ENCODE data around the gene IFRD1.

IFRD1 gene

DNA sequence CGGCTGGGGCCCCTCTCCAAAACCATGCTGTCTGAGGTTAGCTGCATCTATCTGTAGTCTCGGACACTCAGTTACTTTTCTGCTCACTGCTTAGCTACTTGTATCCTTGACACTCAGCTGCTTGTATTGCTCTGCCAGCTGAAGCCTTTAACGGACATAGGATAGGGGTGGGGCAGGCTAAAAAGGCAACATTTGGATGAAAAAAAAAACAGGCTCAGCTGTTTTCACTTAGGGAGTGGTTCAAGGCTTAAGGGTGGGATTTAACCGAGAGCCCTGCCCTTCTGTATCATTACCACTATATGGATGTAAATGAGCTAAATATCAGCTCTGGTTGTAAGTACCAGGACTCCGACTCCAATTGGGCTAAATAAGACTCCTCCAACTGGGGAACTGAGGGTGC is 59.1 kb downstream of the IFRD1 start:
- TF ChIP-seq GATA3 (IDR thresholded peaks at IDR 0.05; ENCODE audit: low read depth, low read length) (no peak), GATA2 (IDR thresholded peaks at IDR 0.05; ENCODE audit: low read depth, low read length) (no peak)

DNA sequence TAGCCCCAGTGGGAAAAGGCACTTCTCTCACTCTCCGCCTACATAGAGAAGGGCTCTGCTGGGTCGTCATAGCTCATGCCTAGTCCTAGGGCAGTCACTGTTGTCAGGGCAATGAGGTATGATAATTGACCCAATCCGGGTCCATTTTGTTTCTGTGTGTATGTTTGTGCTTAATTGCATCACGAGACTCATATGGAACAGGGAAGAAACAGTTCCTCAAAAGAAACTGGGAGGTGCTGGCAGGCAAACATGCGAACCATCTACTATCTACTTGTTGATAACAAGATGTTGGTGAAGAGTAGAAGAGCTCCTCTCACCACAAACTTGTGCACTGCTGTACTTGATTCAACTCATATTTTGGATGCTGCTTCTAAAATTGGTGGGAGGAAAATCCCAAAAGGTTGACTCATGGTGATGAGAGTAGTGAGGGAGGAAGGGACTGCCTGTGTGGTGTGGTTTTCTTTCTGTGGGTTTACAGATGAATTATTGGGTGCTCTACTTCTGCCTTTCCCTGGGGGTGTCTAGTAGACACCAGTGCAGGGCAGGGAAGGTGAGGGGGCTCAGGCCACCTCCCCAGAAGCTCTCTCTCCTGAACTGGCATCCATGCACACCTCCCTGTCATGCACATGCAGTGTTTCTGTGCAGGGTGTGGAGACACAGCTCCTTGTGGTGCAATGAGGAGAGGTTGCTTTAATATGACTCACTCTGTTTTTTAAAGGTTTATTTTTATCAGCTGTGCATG is 59.9 kb downstream of the IFRD1 start:
- TF ChIP-seq GATA3 (IDR thresholded peaks at IDR 0.05; ENCODE audit: low read depth, low read length) (no peak), GATA2 (IDR thresholded peaks at IDR 0.05; ENCODE audit: low read depth, low read length) (no peak)

DNA sequence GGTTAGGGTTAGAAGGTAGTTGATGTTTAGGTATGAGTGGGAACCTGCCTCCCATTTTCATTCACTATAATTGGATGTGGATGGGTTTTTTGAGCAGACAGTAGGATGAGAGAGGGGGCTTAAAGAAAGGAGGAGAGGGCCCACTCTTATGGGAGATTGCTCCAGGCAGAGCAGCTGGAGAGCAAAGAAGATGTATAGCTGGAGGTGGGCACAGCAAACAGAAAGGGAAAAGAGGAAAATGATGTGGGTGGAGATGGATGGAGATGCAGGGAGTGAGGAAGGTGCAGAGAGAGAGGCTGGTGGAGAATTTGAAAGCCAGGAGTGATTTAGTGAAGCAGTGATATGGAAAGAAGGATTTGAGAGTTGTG is 60.5 kb downstream of the IFRD1 start:
- no peak for TF ChIP-seq GATA2 (IDR thresholded peaks at IDR 0.05; ENCODE audit: low read depth, low read length)

DNA sequence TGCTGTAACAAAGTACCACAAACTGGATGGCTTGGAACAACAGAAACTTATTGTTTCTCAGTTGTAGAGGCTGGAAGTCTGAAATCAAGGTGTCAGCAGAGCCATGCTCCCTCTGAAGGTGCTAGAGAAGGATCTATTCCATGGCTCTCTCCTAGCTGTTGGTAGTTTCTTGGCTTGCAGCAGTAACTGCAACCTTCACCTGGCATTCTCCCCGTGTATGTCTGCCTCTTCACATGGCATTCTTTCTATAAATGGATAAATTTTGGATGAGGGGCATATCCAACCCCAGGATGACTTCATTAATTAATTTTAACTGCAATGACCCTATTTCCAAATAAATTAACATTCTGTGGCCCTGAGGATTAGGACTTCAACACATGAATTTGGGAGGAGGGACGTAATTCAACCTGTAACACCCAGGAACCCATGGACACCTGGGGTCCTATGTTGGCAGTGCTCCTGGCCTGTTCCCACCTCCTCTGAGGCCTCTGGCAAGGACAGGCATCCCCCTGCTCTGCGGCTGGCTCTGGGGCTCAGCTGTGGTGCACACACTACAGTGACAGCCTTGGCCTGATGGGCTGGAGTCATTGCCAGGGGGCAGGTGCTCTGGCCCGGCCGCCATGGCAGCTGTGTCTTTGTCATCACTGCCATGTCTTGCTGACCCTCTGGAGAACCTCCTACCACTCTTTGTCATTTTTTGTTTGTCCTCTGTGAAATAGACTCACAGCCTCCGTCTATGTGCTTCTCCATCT is 61.4 kb downstream of the IFRD1 start:
- no peak for TF ChIP-seq GATA2 (IDR thresholded peaks at IDR 0.05; ENCODE audit: low read depth, low read length)
- no peak for TF ChIP-seq GATA3 (IDR thresholded peaks at IDR 0.05; ENCODE audit: low read depth, low read length)

DNA sequence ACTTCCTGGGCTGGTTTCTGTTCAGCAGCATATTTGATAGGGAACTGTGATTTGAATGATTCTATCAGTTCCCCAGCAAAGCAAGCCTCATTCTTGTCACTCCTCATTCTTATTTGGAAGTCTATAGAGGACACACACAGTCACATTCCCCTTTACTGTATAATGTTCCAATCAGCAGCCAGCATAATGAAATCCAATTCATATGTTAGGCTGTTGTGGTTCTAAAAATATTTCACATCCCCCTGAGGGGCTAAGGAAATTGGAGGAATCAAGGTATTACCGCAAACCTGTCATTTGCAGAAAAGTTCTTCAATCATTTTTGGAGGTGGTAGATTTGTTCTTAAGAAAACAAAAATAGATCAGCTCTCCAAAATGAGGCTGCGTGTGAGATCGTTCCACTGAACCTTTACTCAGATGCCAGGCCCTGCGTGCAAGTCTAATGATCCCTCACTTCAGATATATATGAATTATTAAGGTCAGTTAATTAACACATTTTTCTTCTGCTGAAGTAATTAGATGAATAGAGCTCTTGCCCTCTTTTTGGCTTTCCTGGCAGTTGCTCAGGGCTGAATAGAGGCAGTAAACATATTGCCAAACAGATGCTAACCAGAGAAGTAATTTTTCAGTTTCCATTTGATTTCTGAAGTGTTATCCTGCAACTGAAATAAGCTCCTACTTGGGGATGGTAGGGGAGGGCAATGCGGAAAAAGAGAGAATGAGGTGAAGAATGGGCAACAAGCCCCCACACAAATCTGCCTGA is 62.4 kb downstream of the IFRD1 start:
- TF ChIP-seq GATA2 (IDR thresholded peaks at IDR 0.05; ENCODE audit: low read depth, low read length) (no peak), GATA3 (IDR thresholded peaks at IDR 0.05; ENCODE audit: low read depth, low read length) (no peak)

DNA sequence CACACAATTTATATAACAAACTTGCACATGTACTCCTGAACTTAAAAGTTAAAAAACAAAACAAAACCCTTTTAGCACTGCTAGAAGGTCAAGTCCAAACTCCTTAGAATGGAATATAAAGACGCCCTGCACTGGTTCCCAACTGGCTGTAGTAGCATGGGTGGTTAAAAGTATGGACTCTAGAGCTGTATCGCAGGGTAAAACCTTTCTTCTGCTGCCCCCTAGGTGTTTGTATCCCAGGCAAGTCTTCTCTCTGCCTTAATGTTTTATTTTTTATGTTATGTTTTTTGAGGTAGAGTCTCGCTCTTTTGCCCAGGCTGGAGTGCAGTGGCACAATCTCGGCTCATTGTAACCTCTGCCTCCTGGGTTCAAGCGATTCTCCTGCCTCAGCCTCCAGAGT is 65.7 kb downstream of the IFRD1 start:
- TF ChIP-seq GATA3 (IDR thresholded peaks at IDR 0.05; ENCODE audit: low read depth, low read length) (no peak), GATA2 (IDR thresholded peaks at IDR 0.05; ENCODE audit: low read depth, low read length) (no peak)

DNA sequence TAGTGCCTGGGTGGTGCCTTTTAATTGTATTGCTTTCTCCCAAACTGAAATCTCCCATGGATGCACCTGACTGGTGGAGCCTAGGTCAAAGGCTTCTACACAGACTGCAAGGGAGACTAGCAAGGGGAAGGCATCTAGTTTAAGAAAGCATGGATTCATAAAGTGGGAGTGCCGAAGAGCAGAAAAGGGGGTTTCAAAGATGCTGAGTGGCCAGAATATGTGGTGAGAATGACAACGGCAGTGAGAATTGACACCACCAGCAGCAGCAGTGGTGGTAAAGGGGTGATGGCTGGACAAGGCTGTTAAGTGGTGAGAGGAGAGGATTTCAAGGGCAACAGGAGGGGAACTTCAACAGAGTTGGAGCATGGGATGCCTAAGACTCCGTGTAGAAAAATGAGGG is 67.2 kb downstream of the IFRD1 start:
- TF ChIP-seq GATA3 (IDR thresholded peaks at IDR 0.05; ENCODE audit: low read depth, low read length) (no peak), GATA2 (IDR thresholded peaks at IDR 0.05; ENCODE audit: low read depth, low read length) (no peak)

DNA sequence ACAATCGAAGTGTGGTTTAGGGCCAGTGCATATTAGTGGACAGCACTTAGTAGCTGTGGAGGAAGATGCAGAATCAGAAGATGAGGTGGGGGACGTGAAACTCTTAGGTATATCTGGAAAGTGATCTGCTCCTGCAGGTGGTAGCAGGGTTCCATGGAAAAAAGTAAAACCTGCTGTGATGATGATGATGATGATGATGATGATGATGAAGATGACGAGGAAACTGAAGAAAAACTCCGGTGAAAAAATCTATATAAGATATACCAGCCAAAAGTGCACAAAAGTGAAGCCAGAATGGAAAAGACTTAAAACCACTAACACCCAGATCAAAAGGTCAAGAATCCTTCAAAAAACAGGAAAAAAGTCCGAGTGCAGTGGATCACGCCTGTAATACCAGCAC is 70.5 kb downstream of the IFRD1 start:
- TF ChIP-seq GATA3 (IDR thresholded peaks at IDR 0.05; ENCODE audit: low read depth, low read length) = no peak
- TF ChIP-seq GATA2 (IDR thresholded peaks at IDR 0.05; ENCODE audit: low read depth, low read length) = no peak

DNA sequence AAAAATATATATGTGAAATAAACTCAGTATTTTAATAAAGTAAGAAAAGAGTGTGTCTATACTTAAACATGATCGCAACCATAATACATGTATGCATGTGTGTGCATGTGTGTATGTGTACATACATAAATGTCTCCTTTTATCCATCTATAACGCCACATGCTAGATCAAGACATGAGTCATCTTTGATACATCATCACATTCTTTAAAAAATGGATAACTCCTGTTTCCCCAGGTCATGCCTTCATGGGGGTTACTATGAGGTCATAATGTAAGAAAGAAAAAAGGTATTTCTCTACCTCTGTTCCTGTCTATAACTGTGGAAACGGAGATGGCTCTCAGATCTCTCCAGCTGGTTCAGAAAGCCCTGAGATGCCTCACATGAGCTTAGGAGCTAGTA is 71.7 kb downstream of the IFRD1 start:
- TF ChIP-seq GATA3 (IDR thresholded peaks at IDR 0.05; ENCODE audit: low read depth, low read length) (no peak), GATA2 (IDR thresholded peaks at IDR 0.05; ENCODE audit: low read depth, low read length) (no peak)

DNA sequence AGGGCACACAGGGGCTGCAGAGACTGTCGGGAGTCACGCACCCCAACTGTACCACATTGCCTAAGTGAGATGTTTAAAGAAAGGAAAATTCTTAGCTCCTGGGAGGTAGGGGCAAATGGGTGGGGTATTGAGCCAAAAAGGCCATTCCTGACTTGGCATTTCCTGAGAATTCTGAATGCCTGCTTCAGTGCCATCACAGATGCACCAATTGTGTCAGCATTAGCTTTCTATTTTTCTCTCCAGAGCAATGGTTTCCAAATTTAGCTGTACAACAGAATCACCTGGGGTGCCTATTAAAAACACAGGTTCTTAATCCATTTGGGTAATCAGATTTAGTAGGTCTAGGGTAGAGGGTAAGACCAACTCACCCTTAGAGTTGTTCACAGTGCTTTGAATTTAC is 73.6 kb downstream of the IFRD1 start:
- TF ChIP-seq GATA2 (IDR thresholded peaks at IDR 0.05; ENCODE audit: low read depth, low read length) (no peak), GATA3 (IDR thresholded peaks at IDR 0.05; ENCODE audit: low read depth, low read length) (no peak)
